GM10266 (cell line): ENCODE measurements around the gene CFAP20DC.
"Not testable (repeated sequence)": the region's sequence is repeated elsewhere in the genome, so short reads cannot be mapped to it uniquely, and the experiment has no call there.

Experiments
- DNase-seq: peaks from one replicate; pipeline ENCODE4 v3.0.0; 2012; ENCODE audit errors: extremely low spot score
- TF ChIP-seq, protein P1 (sequence below): IDR thresholded peaks from 2 replicates; pipeline ENCODE4 v1.5.1; 2012; ENCODE audit warnings: mild to moderate bottlenecking, low read depth; ENCODE audit not compliant: control insufficient read depth, insufficient read depth; ENCODE audit errors: missing control alignments

CFAP20DC gene

DNA sequence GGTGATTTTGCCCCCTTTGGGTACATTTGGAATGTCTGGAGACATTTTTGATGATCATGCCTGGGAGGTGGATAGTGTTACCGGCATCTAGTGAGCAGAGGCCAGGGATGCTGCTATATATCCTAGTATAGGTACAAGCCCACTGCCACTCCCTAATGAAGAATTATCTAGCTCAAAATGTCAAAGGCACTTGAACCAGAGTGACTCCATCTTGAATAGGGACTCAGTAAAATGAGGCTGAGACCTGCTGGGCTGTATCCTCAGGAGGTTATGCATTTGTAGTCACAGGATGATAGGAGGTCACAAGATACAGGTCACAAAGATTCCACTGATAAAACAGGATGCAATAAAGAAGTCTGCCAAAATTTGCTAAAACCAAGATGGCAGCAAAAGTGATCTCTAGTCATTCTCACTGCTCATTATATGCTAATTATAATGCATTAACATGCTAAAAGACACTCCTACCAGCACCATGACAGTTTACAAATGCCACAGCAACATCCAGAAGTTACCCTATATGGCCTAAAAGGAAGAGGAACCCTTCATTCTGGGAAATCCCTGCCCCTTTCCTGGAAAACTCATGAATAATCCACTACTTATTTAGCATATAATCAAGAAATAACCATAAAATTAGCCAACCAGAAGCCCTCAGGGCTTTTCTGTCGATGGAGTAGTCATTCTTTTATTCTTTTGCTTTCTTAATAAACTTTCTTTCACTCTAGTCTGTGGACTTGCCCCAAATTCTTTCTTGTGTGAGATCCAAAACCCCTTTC is 343.2 kb downstream of the CFAP20DC start:
- DNase-seq, result no peak
- TF ChIP-seq, protein P1, sequence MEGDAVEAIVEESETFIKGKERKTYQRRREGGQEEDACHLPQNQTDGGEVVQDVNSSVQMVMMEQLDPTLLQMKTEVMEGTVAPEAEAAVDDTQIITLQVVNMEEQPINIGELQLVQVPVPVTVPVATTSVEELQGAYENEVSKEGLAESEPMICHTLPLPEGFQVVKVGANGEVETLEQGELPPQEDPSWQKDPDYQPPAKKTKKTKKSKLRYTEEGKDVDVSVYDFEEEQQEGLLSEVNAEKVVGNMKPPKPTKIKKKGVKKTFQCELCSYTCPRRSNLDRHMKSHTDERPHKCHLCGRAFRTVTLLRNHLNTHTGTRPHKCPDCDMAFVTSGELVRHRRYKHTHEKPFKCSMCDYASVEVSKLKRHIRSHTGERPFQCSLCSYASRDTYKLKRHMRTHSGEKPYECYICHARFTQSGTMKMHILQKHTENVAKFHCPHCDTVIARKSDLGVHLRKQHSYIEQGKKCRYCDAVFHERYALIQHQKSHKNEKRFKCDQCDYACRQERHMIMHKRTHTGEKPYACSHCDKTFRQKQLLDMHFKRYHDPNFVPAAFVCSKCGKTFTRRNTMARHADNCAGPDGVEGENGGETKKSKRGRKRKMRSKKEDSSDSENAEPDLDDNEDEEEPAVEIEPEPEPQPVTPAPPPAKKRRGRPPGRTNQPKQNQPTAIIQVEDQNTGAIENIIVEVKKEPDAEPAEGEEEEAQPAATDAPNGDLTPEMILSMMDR, result no peak

DNA sequence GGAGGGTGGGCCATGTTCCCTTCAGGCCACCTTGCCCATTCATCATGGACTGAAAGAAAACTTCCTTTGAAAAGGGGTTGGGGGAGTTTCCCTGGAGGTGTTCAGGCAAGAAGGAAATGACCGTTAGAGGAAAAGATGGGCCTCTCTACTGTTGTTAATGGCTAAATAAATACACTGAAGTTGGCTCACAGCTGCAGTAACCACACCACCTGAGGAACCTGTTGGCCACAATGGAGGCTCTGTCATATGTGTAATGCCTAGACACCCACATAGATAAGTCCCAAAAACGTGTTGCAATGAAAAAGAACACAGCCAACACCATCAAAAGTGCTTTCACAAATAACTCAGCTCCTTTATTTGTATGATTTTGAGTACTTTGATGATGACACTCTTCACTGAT is 345.1 kb downstream of the CFAP20DC start:
- DNase-seq, result no peak
- TF ChIP-seq, protein P1, result no peak

DNA sequence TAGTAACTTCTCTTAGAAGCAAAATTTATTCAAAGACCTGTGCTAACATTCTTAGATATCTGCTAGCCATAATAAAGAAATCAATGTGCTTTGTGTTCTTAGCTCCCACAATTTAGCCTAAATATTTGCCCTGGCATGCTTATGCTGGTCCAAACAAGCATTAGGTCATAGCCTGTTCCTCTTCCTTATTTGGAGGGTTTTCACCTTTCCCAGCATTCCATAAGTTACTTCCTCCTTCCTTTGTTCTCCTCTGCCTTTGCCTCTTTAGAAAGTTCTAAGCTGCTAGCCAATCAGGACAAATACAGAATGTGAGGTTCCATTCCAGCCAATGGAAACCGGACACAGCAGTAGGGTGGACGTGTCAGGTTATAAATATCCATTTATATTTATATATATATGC is 345.5 kb downstream of the CFAP20DC start:
- DNase-seq, result not testable (repeated sequence)

DNA sequence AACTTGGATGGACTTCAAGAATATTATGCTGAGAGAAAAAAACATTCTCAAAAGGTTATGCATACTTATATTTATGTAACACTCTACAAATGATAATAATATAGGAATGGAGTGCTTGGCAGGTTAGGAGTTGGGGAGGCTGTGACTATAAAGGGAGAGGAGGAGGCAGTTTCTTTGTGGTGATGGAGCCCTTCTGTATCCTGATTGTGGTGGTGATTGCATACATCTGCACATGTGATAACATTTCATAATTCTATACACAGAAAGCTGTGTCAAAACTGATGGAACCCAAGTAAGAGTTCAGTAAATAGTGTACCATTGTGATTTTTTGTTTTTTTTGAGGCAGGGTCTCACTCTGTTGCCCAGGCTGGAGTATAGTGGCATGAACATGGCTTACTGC is 351.6 kb downstream of the CFAP20DC start:
- no peak for DNase-seq
- TF ChIP-seq, protein P1, result no peak

DNA sequence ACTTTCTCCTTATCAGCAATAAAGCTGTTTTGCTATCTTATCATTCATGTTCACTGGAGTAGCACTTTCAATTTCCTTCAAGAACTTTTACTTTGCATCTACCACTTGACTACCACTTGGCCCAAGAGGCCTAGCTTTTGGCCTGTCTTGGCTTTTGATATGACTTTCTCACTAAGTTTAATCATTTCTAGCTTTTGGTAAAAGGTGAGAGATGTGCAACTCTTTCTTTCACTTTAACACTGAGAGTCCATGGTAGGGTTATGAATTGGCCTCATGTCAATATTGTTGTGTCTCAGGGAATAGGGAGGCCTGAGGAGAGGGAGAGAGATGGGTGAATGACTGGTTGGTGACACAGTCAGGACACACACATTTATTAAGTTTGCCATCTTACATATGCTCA is 352.3 kb downstream of the CFAP20DC start:
- DNase-seq, result no peak
- TF ChIP-seq, protein P1, result no peak

DNA sequence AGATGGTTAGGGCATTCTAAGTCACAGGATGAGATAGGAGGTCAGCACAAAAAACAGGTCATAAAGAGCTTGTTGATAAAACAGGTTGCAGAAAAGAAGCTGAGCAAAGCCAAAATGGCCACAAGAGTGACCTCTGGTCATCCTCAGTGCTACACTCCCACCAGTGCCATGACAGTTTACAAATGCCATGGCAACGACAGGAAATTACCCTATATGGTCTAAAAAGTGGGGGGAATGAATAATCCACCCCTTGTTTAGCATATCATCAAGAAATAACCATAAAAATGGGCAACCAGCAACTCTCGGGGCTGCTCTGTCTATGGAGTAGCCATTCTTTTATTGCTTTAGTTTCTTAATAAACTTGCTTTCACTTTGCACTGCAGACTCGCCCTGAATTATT is 353.0 kb downstream of the CFAP20DC start:
- not testable (repeated sequence) for DNase-seq

DNA sequence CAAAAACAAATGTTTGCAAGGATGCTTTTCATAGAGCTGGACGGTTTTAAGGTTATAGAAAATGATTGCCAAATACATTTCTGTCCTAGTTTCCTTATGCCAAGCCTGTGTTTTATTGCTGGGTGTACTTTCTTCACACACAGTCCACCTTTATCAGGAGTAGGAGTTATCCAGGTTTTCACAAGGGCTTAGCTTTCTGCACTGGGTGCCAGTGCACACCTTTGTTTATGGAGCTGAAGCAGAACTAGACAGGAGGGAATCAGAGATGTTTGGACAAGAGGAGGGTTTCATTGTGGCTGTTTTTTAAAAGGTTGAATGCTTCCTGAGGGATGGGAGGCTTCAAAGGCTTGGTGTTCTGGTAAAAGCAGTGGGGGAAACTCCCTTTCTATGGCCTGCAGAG is 353.7 kb downstream of the CFAP20DC start:
- DNase-seq, result no peak
- TF ChIP-seq, protein P1, result no peak

DNA sequence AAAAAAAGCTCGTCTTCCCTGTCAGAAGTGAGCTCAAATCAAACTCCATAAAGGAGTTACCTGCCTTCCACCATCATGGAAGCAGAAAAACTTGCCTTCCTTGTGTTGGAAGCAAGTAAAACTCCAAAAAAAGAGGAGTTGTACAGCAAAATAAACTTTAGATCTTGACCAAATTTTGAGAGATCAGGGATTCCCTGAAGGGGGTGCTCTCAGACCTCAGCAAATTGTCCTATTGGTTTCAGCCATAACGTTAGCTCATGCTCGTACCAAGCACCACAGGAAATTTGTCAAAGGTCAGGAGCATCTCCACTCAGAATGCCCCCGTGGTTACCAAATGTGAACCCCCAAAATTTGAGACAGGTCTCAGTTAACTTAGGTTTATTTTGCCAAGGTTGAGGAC is 354.5 kb downstream of the CFAP20DC start:
- DNase-seq, result not testable (repeated sequence)
